D721Med (cell line): ENCODE measurements around the gene TTBK1.

ENCODE experiments used
- DNase-seq: peaks from one replicate; pipeline ENCODE4 v3.0.0; 2011; ENCODE audit warnings: low spot score; ENCODE audit not compliant: insufficient read length
- FAIRE-seq: peaks from 2 replicates; lab custom pipeline; 2011; peaks lifted over from hg19 to GRCh38; lab: Jason Lieb, UNC
- TF ChIP-seq, protein P1 (sequence below): IDR thresholded peaks from 2 replicates; pipeline ENCODE4 v1.5.1; 2012; ENCODE audit warnings: mild to moderate bottlenecking, control low read depth; ENCODE audit not compliant: insufficient read depth; ENCODE audit errors: missing control alignments

The TTBK1 gene

DNA sequence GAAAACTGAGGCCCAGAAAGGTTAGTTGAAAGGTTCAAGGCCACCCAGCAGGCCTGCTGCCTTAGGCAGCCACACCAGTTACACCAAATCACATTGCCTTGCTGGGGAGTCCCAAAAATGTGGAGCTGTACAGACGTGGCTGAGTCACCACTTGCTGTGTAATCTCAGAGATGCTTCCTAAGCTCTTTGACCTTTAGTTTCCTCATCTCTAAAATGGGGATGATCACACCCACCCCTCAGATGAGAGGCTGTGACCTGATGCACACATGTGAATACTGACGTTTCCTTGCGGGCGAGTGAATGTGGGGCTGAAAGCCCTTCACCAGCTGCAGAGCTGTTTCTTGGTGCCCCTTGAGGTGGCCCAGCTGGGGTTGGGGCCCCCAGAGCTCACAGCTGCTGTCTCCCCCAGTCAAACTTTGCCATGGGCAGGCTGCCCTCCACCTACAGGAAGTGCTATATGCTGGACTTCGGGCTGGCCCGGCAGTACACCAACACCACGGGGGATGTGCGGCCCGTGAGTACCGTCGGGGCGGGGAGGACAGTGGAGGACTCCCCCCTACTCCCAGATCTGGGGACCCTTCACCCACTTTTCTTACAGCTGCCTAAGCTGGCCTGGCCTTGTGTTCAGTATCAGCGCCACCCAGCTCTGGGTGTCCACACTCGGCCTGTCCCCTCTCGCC is 11.0 kb downstream of the TTBK1 start:
- FAIRE-seq (no peak), DNase-seq (no peak)
- TF ChIP-seq, protein P1, sequence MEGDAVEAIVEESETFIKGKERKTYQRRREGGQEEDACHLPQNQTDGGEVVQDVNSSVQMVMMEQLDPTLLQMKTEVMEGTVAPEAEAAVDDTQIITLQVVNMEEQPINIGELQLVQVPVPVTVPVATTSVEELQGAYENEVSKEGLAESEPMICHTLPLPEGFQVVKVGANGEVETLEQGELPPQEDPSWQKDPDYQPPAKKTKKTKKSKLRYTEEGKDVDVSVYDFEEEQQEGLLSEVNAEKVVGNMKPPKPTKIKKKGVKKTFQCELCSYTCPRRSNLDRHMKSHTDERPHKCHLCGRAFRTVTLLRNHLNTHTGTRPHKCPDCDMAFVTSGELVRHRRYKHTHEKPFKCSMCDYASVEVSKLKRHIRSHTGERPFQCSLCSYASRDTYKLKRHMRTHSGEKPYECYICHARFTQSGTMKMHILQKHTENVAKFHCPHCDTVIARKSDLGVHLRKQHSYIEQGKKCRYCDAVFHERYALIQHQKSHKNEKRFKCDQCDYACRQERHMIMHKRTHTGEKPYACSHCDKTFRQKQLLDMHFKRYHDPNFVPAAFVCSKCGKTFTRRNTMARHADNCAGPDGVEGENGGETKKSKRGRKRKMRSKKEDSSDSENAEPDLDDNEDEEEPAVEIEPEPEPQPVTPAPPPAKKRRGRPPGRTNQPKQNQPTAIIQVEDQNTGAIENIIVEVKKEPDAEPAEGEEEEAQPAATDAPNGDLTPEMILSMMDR = no peak

DNA sequence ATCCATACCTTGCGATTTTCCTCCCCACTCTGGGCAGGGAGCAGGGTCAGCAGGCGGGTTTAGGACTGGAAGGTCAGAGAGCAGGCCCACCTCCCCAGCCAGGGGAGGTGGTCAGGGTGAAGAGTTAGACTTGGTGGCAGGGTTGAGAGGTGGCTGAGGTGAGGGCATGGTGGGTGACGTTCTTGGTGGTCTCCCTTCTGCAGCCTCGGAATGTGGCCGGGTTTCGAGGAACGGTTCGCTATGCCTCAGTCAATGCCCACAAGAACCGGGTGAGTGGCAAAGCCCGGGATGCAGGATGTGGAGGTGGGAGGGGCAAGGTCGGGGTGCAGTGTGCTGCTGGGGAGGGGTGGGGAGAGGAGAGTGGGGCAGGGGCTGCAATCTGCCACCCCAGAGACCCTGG is 11.6 kb downstream of the TTBK1 start:
- no peak for DNase-seq
- no peak for FAIRE-seq
- TF ChIP-seq, protein P1 = no peak

DNA sequence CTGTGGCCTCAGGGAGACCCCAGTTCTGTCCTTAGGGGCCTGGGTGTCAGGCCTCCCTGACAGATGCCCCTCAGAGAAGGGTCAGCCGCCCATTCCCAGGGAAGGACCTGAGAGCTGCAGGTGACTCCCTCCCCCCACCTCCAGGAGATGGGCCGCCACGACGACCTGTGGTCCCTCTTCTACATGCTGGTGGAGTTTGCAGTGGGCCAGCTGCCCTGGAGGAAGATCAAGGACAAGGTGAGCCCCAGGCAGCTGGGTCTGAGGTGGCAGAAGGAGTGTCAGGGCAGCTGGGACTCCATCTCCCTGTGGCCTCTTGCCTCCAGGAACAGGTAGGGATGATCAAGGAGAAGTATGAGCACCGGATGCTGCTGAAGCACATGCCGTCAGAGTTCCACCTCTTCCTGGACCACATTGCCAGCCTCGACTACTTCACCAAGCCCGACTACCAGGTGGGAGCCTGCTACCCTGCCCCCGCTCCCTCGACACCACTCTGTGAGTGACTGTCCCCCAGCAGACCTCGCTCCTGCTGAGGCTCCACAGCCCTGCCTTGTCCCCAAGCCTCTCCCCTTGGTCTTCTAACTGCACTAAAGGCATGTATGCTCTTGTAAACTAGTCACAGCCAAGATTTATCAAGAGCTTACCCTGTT is 12.2 kb downstream of the TTBK1 start:
- DNase-seq (no peak), FAIRE-seq (no peak)
- TF ChIP-seq, protein P1 = no peak

GRCh38 chr6:43256670-43257366 is 13.5 kb downstream of the TTBK1 start:
- FAIRE-seq = no peak
- no peak for DNase-seq
- TF ChIP-seq, protein P1 = no peak

- no peak for DNase-seq
- TF ChIP-seq, protein P1 = no peak
Measured at GRCh38 chr6:43257367-43258145, 14.3 kb downstream of the TTBK1 start.

GRCh38 chr6:43258180-43258579 is 14.9 kb downstream of the TTBK1 start:
- FAIRE-seq (no peak), DNase-seq (no peak)
- TF ChIP-seq, protein P1 = no peak

More at GRCh38 chr6:43257367-43258145, 14.3 kb downstream of the TTBK1 start:
- FAIRE-seq = no peak
